GM19238 (cell line): ENCODE measurements around the gene PCDHB7.
"Not testable (repeated sequence)": the region's sequence is repeated elsewhere in the genome, so short reads cannot be mapped to it uniquely, and the experiment has no call there.

Source experiments
- DNase-seq: peaks from one replicate; pipeline ENCODE4 v3.0.0; 2011; ENCODE audit warnings: low spot score; ENCODE audit not compliant: insufficient read length

PCDHB7 gene

GRCh38 chr5:141223112-141223783, 50.8 kb downstream of the PCDHB7 start, which contains the start of gene PCDHB14:
Gene PCDHB14 (plus strand): TSS chr5:141223343. CDS start chr5:141223506, 163 bp downstream.
- no peak for DNase-seq

- not testable (repeated sequence) for DNase-seq
Measured at GRCh38 chr5:141224844-141225243, 52.4 kb downstream of the PCDHB7 start.

- not testable (repeated sequence) for DNase-seq
Measured at GRCh38 chr5:141225421-141225820, 53.0 kb downstream of the PCDHB7 start.
